NCI-H187 treated with DMSO at 0.1 percent for 48 hours (cell line): ENCODE results near the gene AP5M1.
"Not testable (repeated sequence)": the region's sequence is repeated elsewhere in the genome, so short reads cannot be mapped to it uniquely, and the experiment has no call there.

Source experiments
- DNase-seq: peaks from one replicate; lab custom pipeline; 2025; lab: John Stamatoyannopoulos, UW

Gene AP5M1

DNA sequence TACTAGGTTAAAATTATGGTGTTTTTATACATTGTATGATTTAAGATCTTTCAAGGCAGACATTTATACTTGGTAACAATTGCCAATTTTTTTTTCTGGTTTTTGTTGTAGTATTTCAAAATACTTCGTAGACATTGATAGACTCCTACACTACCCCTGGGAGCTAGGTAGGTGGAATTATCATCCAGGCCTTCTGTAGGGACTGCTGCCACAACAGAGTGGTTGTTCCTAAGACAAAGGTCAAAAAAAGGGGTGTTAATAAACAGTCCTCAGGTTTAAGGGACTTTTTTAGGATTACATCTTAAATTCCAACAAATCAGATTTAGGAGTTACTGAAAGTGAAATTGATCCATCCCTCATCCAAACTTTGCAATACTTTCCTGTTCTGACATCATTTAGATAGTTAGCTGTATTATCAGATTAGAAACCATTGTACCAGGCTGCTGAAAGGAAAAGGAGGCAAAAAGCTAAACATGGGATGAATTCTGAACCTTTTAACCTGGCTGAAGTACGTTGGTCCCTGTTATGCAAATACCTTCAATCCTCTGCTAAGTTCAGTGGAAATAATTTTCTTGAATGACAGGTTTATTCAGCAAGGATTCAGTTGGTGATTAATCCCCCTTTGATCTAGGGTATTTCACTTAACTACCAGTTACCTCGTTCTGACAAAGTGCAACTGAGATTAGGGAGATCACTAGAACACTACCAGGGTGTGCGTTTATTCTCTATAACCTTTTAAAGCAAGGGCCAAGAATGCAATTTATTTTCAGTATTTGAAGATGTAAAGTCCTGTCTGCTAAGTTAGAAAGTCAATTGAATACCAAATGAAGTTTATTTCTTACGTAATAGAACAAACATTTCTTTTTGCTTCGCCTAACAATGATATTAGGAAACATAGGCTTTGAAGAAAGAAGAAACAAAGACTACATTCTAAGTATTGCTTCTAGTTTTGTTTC is 23.2 kb downstream of the AP5M1 start:
- DNase-seq = no peak

DNA sequence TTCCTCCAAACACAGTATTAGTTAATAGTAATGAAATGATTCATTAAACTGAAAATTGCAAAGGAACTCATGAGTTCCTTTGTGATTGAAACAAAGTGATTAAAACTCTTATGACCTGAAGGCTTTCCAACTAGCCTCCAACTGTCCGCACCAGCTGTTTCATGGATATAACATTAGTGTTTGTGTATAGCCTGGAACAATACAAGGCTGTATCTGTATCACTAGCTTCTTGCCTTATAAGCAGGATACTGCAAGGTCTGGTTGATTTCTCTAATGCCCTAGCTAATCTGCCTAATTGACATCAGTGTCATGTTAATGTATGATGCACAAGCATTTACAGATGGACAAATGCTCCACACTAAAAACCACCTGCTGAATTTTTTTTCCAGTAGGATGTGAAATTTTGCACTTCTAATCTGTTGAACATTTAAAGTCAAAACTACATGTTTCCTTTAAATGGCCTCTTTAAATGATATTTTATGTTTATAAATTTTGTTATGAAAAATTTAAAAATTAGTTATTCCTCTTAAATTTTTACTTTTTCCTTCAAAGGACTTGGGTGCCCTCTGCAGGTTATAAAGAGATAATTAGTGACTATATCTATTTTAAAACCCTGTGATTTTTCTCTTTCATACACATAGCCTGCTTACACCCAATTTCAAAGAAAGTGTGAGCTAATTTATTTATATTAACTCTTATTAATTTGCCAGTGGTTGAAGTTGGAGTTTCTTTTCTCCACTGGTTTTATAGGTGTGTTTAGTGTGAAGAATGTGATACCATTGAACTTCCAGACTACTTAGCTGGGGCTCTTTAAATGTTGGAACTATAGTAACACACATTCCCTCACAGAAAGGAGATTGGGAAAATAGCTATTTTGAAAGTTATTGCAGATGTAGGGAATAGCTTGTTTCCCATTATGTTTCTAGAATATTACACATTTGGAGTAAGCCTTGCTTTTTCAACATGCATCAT is 25.4 kb downstream of the AP5M1 start:
- no peak for DNase-seq

- DNase-seq = no peak
These were observed 26.5 kb downstream of the AP5M1 start for GRCh38 chr14:57295239-57295638.

DNA sequence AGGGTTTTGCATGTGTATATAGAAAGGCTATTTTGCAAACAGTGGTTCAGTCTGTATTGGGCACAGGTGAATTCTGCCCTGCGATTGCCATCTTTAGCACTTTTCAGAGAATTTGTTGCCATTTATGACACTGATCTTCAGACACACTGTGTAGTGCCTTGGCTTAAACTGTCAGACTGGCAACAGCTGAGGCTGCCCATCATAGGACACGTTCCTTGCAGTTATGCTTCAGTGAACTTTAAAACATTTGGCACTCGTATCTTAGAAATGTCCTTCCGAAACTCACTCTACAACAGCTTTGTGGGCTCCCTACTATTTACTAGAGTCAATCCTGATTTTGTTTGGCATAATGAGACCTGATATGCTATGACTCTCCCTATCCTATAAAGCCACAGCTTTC is 29.1 kb downstream of the AP5M1 start:
- DNase-seq = no peak

GRCh38 chr14:57299511-57299910 is 30.7 kb downstream of the AP5M1 start:
- DNase-seq = no peak

GRCh38 chr14:57302883-57303282 is 34.1 kb downstream of the AP5M1 start:
- no peak for DNase-seq

- DNase-seq = no peak
These were observed 45.8 kb downstream of the AP5M1 start for GRCh38 chr14:57314396-57315089.

- no peak for DNase-seq
These were observed 48.6 kb downstream of the AP5M1 start for GRCh38 chr14:57317248-57317833.

GRCh38 chr14:57319636-57320192 is 50.9 kb downstream of the AP5M1 start:
- no peak for DNase-seq

GRCh38 chr14:57323721-57324120 is 55.0 kb downstream of the AP5M1 start:
- DNase-seq = no peak

DNA sequence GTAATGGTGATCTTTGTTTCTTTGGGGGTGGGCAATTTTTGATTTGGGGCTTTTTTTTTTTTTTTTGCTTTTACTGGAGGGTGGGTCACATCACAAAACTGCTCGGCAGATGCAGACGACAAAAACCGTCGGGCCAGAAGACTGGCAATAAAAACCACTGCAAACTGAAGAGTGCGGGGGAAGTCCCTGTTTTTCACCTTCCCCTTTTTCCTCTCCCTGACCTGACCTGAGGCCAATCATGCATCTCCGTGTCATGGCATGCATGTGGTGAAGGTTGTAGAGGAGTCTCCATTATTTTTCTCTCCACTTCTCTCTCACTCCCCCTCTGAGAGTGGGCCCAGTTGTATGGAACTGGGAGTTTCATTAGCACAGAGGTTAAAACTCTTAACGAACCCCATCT is 57.5 kb downstream of the AP5M1 start:
- DNase-seq = no peak

DNA sequence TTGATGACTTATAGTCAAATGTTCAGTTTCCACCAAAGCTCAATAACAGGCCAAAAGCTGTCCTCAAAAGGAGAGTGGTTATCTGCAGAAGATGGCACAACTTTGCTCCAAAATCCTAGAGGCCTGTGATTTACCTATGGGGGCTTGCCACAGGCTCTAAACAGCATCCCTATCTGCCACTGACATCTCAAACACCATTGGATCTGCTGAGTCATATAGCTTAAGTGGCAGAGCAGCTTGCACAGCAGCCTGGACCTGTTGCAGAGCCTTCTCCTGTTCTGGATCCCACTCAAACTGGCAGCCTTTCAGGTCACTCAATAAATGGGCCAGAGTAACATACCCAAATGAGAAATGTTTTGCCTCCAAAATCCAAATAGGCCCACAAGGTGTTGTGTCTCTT is 61.1 kb downstream of the AP5M1 start:
- DNase-seq = no peak

DNA sequence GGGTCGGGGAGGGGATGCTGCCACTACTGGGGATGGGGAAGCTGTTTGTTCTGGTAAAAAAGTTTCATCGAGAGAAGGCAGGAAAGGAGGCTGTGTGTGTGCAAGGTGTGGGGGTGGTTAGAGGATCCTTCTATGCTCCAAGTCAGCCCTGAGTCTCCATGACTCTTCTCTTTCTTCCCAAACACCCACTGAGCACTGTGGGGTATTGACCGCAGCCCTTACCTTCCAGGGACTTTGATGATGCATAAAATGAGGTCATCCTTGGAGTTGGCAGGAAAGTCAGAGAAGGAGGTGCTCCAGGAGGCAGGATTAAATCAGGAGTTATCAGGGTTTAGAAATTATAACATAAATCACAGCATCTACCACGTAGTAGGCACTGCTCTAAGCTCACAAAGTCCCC is 63.7 kb downstream of the AP5M1 start:
- not testable (repeated sequence) for DNase-seq

- DNase-seq = not testable (repeated sequence)
These were observed 65.0 kb downstream of the AP5M1 start for GRCh38 chr14:57333726-57334125.

GRCh38 chr14:57343545-57344297 is 75.0 kb downstream of the AP5M1 start:
- DNase-seq = not testable (repeated sequence)

DNA sequence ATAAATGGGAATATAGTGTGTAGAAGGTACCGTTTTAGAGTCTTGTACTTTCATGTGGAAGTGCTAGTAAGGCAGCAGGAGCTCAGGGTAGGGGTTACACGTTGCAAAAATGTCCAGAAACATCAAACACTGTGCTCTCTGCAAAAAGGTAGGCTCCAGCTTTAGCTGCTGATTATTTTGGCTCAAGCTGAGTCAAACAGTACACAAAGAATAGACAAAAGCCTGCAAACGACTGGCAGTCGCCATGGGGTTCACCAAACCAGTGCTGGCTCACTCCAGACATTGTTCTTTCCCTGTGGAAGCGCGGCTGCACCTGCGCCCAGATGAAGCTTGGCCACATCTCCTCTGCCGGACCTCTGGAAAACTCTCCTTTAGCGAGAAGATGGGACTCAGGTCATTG is 76.3 kb downstream of the AP5M1 start:
- DNase-seq = no peak

GRCh38 chr14:57346741-57347140 is 78.0 kb downstream of the AP5M1 start:
- peak; percentile 53 for DNase-seq
